Neuron (in vitro differentiated cells): ENCODE results near the gene SLC6A9.

ENCODE experiments used
- H2AFZ ChIP-seq: one replicate; pipeline ENCODE4 v1.6.1; 2013; ENCODE audit warnings: low read depth, mild to moderate bottlenecking, inconsistent platforms, low read length, moderate library complexity
- H3K27me3 ChIP-seq: one replicate; pipeline ENCODE4 v1.6.1; 2013; ENCODE audit warnings: low read length; ENCODE audit not compliant: insufficient read depth
- H3K36me3 ChIP-seq: one replicate; pipeline ENCODE4 v1.6.1; 2013; ENCODE audit warnings: low read length; ENCODE audit not compliant: insufficient read depth
- H3K4me1 ChIP-seq: one replicate; pipeline ENCODE4 v1.6.1; 2013; ENCODE audit warnings: low read length; ENCODE audit not compliant: insufficient read depth
- H3K4me3 ChIP-seq: 2 replicates; pipeline ENCODE4 v1.5.1; 2013; ENCODE audit warnings: mild to moderate bottlenecking, low read length, moderate library complexity
- H3K9me3 ChIP-seq: one replicate; pipeline ENCODE4 v1.6.1; 2013; ENCODE audit warnings: low read length

The SLC6A9 gene

DNA sequence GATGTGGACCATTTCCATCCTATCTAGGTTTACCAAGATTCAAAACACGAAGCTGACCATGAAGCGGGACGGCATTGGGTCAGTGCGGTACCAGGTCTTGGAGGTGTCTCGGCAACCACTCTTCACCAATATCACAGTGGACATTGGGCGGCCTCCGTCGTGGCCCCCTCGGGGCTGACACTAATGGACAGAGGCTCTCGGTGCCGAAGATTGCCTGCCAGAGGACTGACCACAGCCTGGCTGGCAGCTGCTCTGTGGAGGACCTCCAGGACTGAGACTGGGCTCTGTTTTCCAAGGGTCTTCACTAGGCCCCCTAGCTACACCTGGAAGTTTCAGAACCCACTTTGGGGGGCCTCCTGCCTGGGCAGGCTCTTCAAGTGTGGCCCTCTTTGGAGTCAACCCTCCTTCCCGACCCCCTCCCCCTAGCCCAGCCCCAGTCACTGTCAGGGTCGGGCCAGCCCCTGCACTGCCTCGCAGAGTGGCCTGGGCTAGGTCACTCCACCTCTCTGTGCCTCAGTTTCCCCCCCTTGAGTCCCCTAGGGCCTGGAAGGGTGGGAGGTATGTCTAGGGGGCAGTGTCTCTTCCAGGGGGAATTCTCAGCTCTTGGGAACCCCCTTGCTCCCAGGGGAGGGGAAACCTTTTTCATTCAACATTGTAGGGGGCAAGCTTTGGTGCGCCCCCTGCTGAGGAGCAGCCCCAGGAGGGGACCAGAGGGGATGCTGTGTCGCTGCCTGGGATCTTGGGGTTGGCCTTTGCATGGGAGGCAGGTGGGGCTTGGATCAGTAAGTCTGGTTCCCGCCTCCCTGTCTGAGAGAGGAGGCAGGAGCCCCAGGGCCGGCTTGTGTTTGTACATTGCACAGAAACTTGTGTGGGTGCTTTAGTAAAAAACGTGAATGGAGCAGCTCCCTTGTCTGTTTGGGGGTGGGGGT, 40.7 kb downstream of the SLC6A9 start:
- Histone ChIP-seq H2AFZ (peak overlapping the region; percentile 80), H3K36me3 (peaks cover 9% of the 10 kb centered on the region), H3K4me1 (peaks cover 12% of the 10 kb centered on the region), H3K27me3 (no peaks in the 10 kb centered on the region), H3K4me3 (peak overlapping the region; percentile 72), H3K9me3 (no peaks in the 10 kb centered on the region)

DNA sequence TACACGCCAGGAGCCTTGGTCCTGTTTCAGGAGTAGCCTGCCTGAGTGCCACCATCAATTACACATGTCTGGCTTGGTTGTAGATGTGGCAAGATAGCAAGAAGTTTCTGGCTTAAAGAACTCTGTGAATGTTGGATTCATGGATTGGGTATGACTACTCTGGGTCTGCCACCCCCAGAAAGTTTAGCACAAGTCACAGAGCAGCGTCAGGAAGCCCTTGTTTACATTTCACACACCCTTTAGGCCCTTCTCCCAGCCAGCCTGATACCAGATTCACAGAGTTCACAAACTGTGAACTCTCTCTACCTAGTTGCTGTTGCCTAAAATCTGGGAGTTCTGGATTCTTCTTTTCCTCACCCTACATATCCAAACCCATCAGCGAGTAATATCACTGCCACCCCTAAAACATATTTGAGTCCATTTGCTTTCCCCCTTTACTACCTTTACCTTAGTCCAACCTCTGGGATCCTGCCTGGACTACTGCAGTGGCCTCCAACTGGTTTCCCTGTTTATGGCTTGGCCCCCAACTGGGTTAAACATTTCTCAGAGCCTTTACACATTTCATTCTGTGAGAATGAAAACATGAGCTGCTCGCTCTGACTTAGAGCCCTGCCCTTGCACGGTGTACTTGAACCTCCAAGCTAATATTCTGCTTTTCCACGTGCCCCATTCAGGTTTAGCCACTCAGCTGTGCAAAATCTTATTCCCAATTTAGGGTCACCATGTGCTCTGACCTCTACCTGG, 43.9 kb downstream of the SLC6A9 start:
- peaks cover 37% of the 10 kb centered on the region for H3K36me3 ChIP-seq
- no peak overlapping the region for H3K4me3 ChIP-seq
- no peaks in the 10 kb centered on the region for H3K9me3 ChIP-seq
- H3K27me3 ChIP-seq: no peaks in the 10 kb centered on the region
- H3K4me1 ChIP-seq: peaks cover 12% of the 10 kb centered on the region
- no peak overlapping the region for H2AFZ ChIP-seq

DNA sequence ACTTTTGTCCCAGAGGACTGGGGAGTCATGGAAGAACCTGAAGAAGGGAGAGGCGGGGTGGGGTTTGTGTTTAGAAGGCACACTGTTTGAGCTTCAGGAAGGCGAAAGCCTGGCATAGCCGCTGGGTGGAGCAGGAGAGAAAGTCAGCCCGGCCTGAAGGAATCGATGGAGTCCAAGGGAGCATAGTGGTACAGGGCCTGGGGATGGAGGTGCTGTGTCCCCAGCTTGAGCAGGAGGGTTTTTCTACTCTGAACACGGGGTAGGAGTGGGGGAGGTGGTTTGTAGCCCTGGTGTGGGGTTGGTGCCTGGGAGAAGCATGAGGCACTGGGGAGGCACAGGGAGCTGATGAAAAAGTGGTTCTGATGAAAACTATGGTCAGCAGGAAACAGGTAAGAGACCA, 44.5 kb downstream of the SLC6A9 start:
- H3K36me3 ChIP-seq: peaks cover 42% of the 10 kb centered on the region
- H2AFZ ChIP-seq: no peak overlapping the region
- H3K27me3 ChIP-seq: no peaks in the 10 kb centered on the region
- H3K4me1 ChIP-seq: peaks cover 8% of the 10 kb centered on the region
- H3K9me3 ChIP-seq: no peaks in the 10 kb centered on the region
- no peak overlapping the region for H3K4me3 ChIP-seq

DNA sequence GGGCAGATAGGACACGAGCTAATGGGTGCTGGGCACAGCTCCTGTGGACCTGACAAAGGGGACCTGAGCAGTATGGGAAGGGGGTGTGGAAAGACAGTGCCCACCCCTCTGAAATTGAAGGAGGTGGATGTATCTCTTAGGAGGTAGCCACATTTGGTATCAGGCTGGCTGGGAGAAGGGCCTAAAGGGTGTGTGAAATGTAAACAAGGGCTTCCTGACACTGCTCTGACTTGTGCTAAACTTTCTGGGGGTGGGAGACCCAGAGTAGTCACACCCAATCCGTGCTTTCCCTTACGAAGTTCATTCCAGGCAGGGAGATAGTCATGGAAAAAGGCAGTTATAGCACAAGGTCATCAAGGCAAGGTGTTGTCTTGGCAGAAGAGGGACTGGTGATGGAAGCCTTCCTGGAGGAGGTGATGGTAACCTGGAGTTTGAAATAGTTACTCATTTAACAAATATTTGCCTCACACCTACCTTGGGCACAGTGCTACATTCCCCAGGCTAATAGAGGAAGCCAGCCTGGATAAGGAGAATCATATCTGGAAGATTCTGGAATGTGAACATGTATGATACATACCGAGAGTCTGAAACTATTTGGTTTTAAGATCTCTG, 45.2 kb downstream of the SLC6A9 start:
- no peaks in the 10 kb centered on the region for H3K9me3 ChIP-seq
- no peak overlapping the region for H2AFZ ChIP-seq
- peaks cover 3% of the 10 kb centered on the region for H3K4me1 ChIP-seq
- H3K27me3 ChIP-seq: no peaks in the 10 kb centered on the region
- peaks cover 46% of the 10 kb centered on the region for H3K36me3 ChIP-seq
- H3K4me3 ChIP-seq: no peak overlapping the region

DNA sequence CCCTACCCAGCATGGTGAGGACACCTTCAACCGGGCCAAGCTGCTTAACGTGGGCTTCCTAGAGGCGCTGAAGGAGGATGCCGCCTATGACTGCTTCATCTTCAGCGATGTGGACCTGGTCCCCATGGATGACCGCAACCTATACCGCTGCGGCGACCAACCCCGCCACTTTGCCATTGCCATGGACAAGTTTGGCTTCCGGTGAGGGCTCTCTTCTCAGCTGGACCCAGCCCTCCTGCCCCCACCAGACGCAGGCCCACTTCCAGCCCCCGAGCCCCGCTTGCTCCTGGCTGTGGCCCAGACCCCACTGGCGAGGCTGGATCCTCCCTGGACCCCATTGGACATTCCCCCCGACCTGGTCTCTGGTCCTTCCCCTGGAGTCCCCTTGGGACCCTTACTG, 46.4 kb downstream of the SLC6A9 start:
- no peak overlapping the region for H2AFZ ChIP-seq
- H3K4me1 ChIP-seq: peaks cover 9% of the 10 kb centered on the region
- peaks cover 46% of the 10 kb centered on the region for H3K36me3 ChIP-seq
- no peak overlapping the region for H3K4me3 ChIP-seq
- H3K9me3 ChIP-seq: no peaks in the 10 kb centered on the region
- no peaks in the 10 kb centered on the region for H3K27me3 ChIP-seq

DNA sequence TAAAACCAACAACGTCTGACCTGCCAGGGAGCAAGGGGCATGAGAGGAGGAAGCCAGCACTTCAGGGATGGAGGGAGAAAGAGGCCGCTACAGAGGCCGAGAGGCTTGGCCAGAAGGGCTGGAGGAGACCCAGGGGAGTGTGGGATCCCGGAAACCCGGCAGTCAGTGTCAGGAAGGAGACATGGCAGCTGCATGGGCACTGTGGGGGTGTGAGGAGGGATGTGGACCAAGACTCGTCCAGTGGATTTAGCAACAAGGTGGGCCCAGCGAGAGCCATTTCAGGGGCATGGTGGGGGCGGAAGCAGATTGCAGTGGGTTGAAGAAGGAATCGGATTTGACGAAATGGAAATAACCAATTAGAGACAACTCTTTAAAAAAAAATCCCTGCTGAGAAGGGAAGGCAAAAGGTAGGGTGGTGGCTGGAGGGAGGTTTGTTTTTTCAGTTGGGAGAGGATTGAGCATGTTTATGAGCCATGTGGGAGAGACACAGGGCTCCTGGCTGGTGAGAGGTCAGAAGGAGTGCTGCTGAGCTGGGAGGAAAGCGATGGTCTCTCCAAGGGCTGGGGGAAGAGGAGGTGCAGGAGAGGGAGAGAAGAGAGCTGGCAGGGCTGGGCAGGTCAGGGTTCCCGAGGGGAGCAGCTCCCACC, 47.9 kb downstream of the SLC6A9 start:
- Histone ChIP-seq H3K27me3 (no peaks in the 10 kb centered on the region), H3K9me3 (no peaks in the 10 kb centered on the region)

DNA sequence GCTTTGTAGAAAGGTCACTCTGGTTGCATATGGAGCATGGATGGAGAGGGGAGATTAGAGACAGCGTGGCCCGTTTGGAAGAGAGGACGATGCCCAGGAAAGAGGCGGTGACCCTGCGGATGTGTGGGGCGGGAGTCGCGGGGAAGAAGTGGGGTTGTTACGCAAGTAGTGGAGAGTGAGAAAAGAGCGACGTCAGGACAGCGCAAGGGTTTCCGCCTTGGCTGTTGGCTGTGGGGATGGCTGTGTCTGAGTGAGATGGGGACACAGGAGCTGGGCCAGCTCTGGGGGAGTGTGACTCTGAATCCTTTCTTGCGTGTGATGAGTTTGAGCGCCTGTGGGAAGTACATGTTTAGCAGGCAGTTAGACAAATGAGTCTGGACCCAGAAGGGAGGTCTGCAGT, 48.5 kb downstream of the SLC6A9 start:
- H3K9me3 ChIP-seq: no peaks in the 10 kb centered on the region
- peaks cover 24% of the 10 kb centered on the region for H3K4me1 ChIP-seq
- H3K36me3 ChIP-seq: peaks cover 49% of the 10 kb centered on the region
- H2AFZ ChIP-seq: no peak overlapping the region
- H3K4me3 ChIP-seq: no peak overlapping the region
- H3K27me3 ChIP-seq: no peaks in the 10 kb centered on the region

More for the DNA sequence above, 47.9 kb downstream of the SLC6A9 start:
- Histone ChIP-seq H3K4me3 (no peak overlapping the region), H3K4me1 (peaks cover 18% of the 10 kb centered on the region), H2AFZ (no peak overlapping the region), H3K36me3 (peaks cover 46% of the 10 kb centered on the region)

DNA sequence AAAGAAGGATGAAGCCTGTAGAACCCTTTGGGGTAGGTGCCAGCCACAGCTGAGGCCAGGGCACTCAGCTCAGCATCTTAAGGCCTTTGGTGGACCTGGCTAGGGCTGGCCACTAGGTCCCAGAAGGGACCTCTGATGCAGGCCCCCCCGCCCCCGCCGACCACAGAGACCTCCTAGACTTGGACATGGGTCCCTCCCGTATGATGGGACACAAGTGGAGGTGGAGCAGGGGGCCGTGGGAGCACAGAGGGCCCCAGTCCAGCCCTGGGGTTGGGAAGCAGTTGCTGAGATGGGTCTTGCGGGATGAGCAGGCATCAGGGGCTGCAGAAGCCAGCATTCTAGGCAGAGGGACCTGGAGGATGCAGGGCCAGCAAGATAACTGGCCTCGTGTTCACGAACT, 49.0 kb downstream of the SLC6A9 start:
- no peaks in the 10 kb centered on the region for H3K27me3 ChIP-seq
- peaks cover 28% of the 10 kb centered on the region for H3K4me1 ChIP-seq
- no peak overlapping the region for H3K4me3 ChIP-seq
- peaks cover 55% of the 10 kb centered on the region for H3K36me3 ChIP-seq
- H3K9me3 ChIP-seq: no peaks in the 10 kb centered on the region
- no peak overlapping the region for H2AFZ ChIP-seq

DNA sequence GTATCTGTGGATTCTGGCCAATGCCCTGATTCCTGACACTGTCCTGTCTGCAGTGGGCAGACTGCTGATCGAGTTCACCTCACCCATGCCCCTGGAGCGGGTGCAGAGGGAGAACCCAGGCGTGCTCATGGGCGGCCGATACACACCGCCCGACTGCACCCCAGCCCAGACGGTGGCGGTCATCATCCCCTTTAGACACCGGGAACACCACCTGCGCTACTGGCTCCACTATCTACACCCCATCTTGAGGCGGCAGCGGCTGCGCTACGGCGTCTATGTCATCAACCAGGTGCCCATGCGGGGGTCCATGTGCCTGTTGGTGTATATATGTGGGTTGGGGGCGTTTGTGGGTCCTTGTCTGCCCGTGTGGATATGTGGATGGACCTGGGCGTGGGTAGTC, 49.6 kb downstream of the SLC6A9 start:
- Histone ChIP-seq H3K36me3 (peaks cover 61% of the 10 kb centered on the region), H3K4me3 (no peak overlapping the region), H3K27me3 (no peaks in the 10 kb centered on the region), H2AFZ (no peak overlapping the region), H3K4me1 (peaks cover 33% of the 10 kb centered on the region), H3K9me3 (no peaks in the 10 kb centered on the region)

DNA sequence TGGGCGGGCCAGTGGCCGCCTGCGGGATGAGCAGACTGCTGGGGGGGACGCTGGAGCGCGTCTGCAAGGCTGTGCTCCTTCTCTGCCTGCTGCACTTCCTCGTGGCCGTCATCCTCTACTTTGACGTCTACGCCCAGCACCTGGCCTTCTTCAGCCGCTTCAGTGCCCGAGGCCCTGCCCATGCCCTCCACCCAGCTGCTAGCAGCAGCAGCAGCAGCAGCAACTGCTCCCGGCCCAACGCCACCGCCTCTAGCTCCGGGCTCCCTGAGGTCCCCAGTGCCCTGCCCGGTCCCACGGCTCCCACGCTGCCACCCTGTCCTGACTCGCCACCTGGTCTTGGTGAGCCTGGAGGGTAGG, 50.1 kb downstream of the SLC6A9 start:
- Histone ChIP-seq H3K4me1 (peaks cover 38% of the 10 kb centered on the region), H3K36me3 (peaks cover 62% of the 10 kb centered on the region), H2AFZ (no peak overlapping the region), H3K27me3 (no peaks in the 10 kb centered on the region), H3K4me3 (no peak overlapping the region), H3K9me3 (no peaks in the 10 kb centered on the region)

DNA sequence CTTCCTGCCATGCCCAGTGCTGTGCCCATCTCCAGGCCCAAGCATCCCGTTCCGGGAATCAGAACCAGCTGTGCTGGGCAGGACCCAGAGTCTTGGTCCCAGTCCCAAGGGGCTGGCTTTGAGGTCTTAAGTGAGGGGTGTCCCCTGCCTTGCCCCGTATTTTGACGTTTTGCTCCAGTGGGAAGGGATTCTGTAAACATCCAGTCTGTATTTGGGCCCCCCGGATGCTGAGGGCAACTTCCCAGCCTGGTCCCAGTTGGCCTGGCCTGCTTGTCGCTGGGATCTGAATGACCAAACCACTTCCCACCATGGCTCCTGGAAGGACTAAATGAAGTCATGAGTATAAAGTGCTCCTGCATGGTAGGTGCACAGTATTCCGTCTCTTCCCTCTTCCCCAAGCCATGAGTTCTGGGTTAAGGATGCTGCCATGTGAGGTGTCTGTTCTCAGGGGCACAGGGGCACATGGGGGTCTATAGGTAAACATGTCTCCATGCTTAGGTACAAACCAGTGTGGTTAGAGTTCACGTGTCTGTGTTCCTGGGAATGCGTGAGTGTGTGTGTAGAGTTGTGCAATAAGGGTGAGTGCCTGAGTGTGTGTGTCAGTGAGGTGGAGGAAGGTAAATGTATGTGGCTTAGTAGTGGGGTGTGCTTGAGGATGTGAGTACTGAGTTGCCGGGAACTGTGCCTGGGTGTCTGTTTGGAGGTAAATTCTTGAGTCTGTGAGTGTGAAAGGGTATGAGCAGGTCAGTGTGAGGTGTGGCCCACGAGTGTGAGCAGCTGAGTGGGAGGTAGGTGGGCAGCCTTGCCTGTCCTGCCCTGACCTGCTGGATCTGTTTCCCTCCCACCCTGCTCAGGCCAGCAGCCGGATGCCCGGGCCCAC, 50.8 kb downstream of the SLC6A9 start:
- Histone ChIP-seq H3K27me3 (no peaks in the 10 kb centered on the region), H3K36me3 (peaks cover 56% of the 10 kb centered on the region), H3K4me1 (peaks cover 44% of the 10 kb centered on the region), H3K4me3 (peak overlapping the region; percentile 76), H2AFZ (no peak overlapping the region), H3K9me3 (no peaks in the 10 kb centered on the region)
